ENCODE data around the gene PDE3A. TPM values are rescaled to one million over a fixed set of nuclear protein-coding genes. Genes with fewer than 3 reads are reported as not detected.

The PDE3A gene
- total RNA-seq, 1 donor from 2014 or later, result 5.5 TPM

DNA sequence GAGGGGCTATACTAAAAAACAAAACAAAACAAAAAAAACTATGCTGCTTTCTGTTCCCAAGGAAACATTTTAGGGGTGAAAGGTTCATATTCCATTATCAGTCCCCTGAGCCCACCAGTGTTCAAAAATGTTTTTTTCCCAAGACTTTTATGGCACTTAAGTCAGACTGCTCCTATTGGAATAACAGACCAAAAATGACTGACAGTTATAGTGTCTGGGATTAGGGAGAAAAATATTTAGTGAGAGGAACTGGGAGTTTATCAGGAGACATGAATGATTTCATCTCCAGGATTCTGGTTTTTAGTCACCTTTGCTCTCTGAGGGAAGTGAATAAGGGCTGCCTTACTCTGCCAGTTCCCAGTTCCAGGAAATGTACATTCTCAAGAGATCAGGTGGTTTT, 68.0 kb downstream of the PDE3A start:
- no peak overlapping the region for H3K27ac ChIP-seq
- intact Hi-C loops (cut with DNase I), result no loop called here
- TF ChIP-seq, protein P1, sequence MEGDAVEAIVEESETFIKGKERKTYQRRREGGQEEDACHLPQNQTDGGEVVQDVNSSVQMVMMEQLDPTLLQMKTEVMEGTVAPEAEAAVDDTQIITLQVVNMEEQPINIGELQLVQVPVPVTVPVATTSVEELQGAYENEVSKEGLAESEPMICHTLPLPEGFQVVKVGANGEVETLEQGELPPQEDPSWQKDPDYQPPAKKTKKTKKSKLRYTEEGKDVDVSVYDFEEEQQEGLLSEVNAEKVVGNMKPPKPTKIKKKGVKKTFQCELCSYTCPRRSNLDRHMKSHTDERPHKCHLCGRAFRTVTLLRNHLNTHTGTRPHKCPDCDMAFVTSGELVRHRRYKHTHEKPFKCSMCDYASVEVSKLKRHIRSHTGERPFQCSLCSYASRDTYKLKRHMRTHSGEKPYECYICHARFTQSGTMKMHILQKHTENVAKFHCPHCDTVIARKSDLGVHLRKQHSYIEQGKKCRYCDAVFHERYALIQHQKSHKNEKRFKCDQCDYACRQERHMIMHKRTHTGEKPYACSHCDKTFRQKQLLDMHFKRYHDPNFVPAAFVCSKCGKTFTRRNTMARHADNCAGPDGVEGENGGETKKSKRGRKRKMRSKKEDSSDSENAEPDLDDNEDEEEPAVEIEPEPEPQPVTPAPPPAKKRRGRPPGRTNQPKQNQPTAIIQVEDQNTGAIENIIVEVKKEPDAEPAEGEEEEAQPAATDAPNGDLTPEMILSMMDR (IDR thresholded peaks at IDR 0.05), result no peak

DNA sequence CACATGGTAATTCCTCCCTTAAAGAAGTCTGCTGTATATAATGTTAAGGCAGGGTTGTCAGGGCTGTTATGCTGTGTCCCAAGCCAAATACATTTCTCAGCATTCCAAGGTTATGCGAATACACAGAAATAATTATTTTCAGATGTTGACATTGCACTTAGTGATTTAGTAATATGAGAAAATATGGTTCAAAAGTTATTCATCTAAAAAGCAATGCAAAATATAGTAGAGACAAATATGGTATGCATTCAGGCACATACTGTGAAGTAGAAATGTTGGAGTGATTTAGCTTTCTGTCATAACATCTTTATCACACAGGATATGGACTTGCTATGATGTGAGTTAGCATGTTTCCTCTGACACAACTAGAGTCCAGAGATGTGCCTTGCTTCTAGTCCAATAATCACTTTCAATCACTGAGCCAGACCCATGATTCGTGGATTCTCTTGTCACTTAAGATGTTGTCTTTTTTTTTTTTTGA, 70.0 kb downstream of the PDE3A start:
- Histone ChIP-seq H3K27ac (no peak overlapping the region), H3K4me1 (no peaks in the 10 kb centered on the region), H3K9me3 (no peaks in the 10 kb centered on the region), H3K4me3 (no peak overlapping the region), H3K27me3 (ENCODE audit: low read depth) (no peaks in the 10 kb centered on the region), H3K36me3 (no peaks in the 10 kb centered on the region)
- ATAC-seq (no peak), DNase-seq (no peak)
- TF ChIP-seq, protein P1 (IDR thresholded peaks at IDR 0.05), result no peak
- intact Hi-C loops (cut with DNase I), result no loop called here

More for the DNA sequence above, 68.0 kb downstream of the PDE3A start:
- H3K4me1 ChIP-seq, result no peaks in the 10 kb centered on the region
- H3K4me3 ChIP-seq, result no peak overlapping the region
- H3K36me3 ChIP-seq, result no peaks in the 10 kb centered on the region
- ATAC-seq (no peak), DNase-seq (no peak)
- H3K27me3 ChIP-seq (ENCODE audit: low read depth), result no peaks in the 10 kb centered on the region
- H3K9me3 ChIP-seq, result no peaks in the 10 kb centered on the region

DNA sequence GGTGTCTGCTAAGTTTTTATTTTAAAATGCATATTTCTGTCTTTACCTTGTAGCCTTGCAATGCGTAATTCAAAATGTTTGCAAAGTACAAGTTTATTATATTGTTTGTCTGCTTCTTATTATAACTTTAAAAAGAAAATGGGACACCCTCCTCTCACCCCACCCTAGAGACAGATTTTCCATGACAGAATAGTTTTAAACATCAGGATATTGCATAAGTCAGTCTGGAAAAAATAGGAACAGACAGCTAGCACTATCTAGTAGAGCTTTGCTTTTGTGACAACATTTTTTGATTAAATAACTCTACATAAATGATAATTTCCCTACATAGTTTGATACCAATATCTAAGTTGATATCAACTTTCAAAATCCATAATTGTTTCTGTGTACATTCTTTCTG, 71.3 kb downstream of the PDE3A start:
- H3K27ac ChIP-seq, result no peak overlapping the region
- H3K4me3 ChIP-seq, result no peak overlapping the region
- H3K4me1 ChIP-seq, result no peaks in the 10 kb centered on the region
- H3K36me3 ChIP-seq, result no peaks in the 10 kb centered on the region
- H3K27me3 ChIP-seq (ENCODE audit: low read depth), result no peaks in the 10 kb centered on the region
- ATAC-seq (no peak), DNase-seq (no peak)
- TF ChIP-seq, protein P1 (IDR thresholded peaks at IDR 0.05), result no peak
- intact Hi-C loops (cut with DNase I), result no loop called here
- H3K9me3 ChIP-seq, result no peaks in the 10 kb centered on the region

DNA sequence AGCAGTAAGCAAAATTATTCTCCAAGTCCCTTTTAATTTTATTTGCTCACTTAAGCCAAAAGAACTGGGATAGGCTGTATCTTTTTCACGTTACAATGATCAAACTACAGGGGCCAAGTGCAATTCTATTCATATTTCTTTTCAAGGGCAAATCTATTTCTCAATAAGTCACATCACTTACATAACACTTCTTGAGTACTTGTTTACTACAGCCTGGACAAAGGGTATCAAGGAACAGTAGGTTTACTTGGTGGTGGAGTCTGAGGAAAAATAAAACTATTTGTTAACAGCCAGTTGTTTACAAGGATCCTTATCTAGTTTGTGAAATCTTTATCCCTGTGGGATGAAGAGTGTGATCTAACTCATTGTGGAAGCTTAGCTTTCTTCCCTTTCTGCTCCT, 72.1 kb downstream of the PDE3A start:
- no peak overlapping the region for H3K4me3 ChIP-seq
- H3K4me1 ChIP-seq, result no peaks in the 10 kb centered on the region
- intact Hi-C loops (cut with DNase I), result no loop called here
- no peaks in the 10 kb centered on the region for H3K36me3 ChIP-seq
- H3K27me3 ChIP-seq (ENCODE audit: low read depth), result no peaks in the 10 kb centered on the region
- ATAC-seq, result peak in 1 of 2 donors; percentile 41
- DNase-seq, result no peak
- no peak overlapping the region for H3K27ac ChIP-seq
- no peaks in the 10 kb centered on the region for H3K9me3 ChIP-seq
- TF ChIP-seq, protein P1 (IDR thresholded peaks at IDR 0.05), result no peak

DNA sequence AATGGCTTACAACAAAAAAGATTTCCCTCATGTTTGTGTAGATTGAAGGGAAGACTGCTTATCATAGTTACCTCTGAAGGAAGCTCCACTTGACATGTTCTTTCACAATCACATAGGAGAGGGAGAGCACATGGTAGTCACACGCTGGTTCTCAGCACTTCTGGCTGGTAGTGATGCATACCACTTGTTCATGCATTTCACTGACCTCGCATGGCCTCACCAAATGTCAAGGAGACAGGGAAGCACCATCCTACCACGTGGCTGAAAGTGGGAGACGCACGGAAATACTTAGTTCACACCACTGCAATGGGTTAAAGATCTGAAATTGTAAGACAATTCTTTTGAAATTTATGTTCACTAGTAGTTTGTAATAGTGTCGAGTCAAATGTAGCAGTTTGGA, 74.0 kb downstream of the PDE3A start:
- Histone ChIP-seq H3K27ac (no peak overlapping the region), H3K9me3 (no peaks in the 10 kb centered on the region), H3K4me3 (no peak overlapping the region), H3K4me1 (no peaks in the 10 kb centered on the region), H3K27me3 (ENCODE audit: low read depth) (no peaks in the 10 kb centered on the region), H3K36me3 (no peaks in the 10 kb centered on the region)
- ATAC-seq (no peak), DNase-seq (no peak)
- intact Hi-C loops (cut with DNase I), result no loop called here
- TF ChIP-seq, protein P1 (IDR thresholded peaks at IDR 0.05), result no peak

DNA sequence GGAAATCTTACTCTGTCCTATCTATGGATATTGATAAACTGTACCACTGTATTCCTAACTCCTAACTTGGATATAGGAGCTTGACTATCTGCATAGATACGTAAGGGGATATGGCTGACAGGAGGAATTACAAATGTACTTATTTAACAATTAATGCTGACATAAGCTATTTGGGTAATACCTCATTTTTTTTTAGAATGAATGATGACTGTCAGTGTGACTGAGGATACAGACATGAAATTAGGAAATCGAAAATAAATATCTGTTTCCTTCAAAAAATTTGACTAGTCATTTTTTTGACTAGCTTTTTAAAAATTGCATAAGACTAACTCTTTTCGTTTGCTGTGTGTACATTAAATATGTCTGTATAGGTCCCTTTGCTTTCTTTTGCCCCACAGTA, 74.9 kb downstream of the PDE3A start:
- no peaks in the 10 kb centered on the region for H3K9me3 ChIP-seq
- H3K27me3 ChIP-seq (ENCODE audit: low read depth), result no peaks in the 10 kb centered on the region
- no peaks in the 10 kb centered on the region for H3K4me1 ChIP-seq
- ATAC-seq (no peak), DNase-seq (no peak)
- no peaks in the 10 kb centered on the region for H3K36me3 ChIP-seq
- TF ChIP-seq, protein P1 (IDR thresholded peaks at IDR 0.05), result no peak
- no peak overlapping the region for H3K4me3 ChIP-seq
- intact Hi-C loops (cut with DNase I), result no loop called here
- no peak overlapping the region for H3K27ac ChIP-seq

Data from lower lobe of right lung (tissue), 2 donors.